Measurements from ENCODE around the gene SLC22A9.
"Not testable (repeated sequence)": the region's sequence is repeated elsewhere in the genome, so short reads cannot be mapped to it uniquely, and the experiment has no call there.

SLC22A9 gene

GRCh38 chr11:63405114-63405513 lies 35.5 kb downstream of the SLC22A9 start:
- TF ChIP-seq CTCF (IDR thresholded peaks at IDR 0.05; ENCODE audit: insufficient read depth, low read depth, low read length, missing control alignments): no peak
- DNase-seq (ENCODE audit: low read depth): no peak
- no peak overlapping the region for H3K4me3 ChIP-seq (ENCODE audit: low read depth, low read length)

GRCh38 chr11:63406458-63406857 lies 36.9 kb downstream of the SLC22A9 start:
- no peak overlapping the region for H3K4me3 ChIP-seq (ENCODE audit: low read depth, low read length)
- TF ChIP-seq CTCF (IDR thresholded peaks at IDR 0.05; ENCODE audit: insufficient read depth, low read depth, low read length, missing control alignments): no peak
- DNase-seq (ENCODE audit: low read depth): no peak

GRCh38 chr11:63417174-63417852 lies 47.7 kb downstream of the SLC22A9 start:
- no peak overlapping the region for H3K4me3 ChIP-seq (ENCODE audit: low read depth, low read length)
- no peak for TF ChIP-seq CTCF (IDR thresholded peaks at IDR 0.05; ENCODE audit: insufficient read depth, low read depth, low read length, missing control alignments)
- no peak for DNase-seq (ENCODE audit: low read depth)

GRCh38 chr11:63427971-63428508 lies 58.5 kb downstream of the SLC22A9 start:
- H3K4me3 ChIP-seq (ENCODE audit: low read depth, low read length): no peak overlapping the region
- TF ChIP-seq CTCF (IDR thresholded peaks at IDR 0.05; ENCODE audit: insufficient read depth, low read depth, low read length, missing control alignments): no peak
- no peak for DNase-seq (ENCODE audit: low read depth)

GRCh38 chr11:63430731-63431130 lies 61.1 kb downstream of the SLC22A9 start:
- not testable (repeated sequence) for H3K4me3 ChIP-seq (ENCODE audit: low read depth, low read length); DNase-seq (ENCODE audit: low read depth)

- not testable (repeated sequence) for DNase-seq (ENCODE audit: low read depth); H3K4me3 ChIP-seq (ENCODE audit: low read depth, low read length)
Measured at GRCh38 chr11:63435351-63435750, 65.8 kb downstream of the SLC22A9 start.

GRCh38 chr11:63435831-63436230 lies 66.2 kb downstream of the SLC22A9 start:
- not testable (repeated sequence) for DNase-seq (ENCODE audit: low read depth); H3K4me3 ChIP-seq (ENCODE audit: low read depth, low read length)

GRCh38 chr11:63443714-63444113 lies 74.1 kb downstream of the SLC22A9 start:
- no peak for TF ChIP-seq CTCF (IDR thresholded peaks at IDR 0.05; ENCODE audit: insufficient read depth, low read depth, low read length, missing control alignments)
- H3K4me3 ChIP-seq (ENCODE audit: low read depth, low read length): no peak overlapping the region
- no peak for DNase-seq (ENCODE audit: low read depth)

All from GM12865 (cell line).